Ovary (tissue), 9 donors: ENCODE data around the gene SPATA2L. TPM values are rescaled to one million over a fixed set of nuclear protein-coding genes. Genes with fewer than 3 reads are reported as not detected.

Source experiments
- DNase-seq, 5 donors: peaks; one replicate each; pipeline ENCODE4 v3.0.0-alpha.2; 2019 to 2020
- H3K27ac ChIP-seq, 2 donors: fragments of 200-600 bp; one replicate each; pipeline versions ENCODE4 v1.5.1 to v1.8.0; 2019 to 2022
- H3K27me3 ChIP-seq: fragments of 200-600 bp; one replicate; pipeline ENCODE4 v1.8.0; 2022
- H3K36me3 ChIP-seq: fragments of 200-600 bp; sonication (generic); one replicate; pipeline ENCODE4 v1.5.1; 2019
- H3K4me1 ChIP-seq: one replicate; pipeline ENCODE4 v1.8.1; 2013; ENCODE audit warnings: mild to moderate bottlenecking, moderate library complexity; ENCODE audit not compliant: insufficient read depth
- H3K4me3 ChIP-seq: fragments of 200-600 bp; sonication (generic); one replicate; pipeline ENCODE4 v1.5.1; 2017
- H3K9me3 ChIP-seq, 2 donors: fragments of 200-600 bp in 1 of 2; sonication (generic) in 1 of 2; one replicate each; pipeline versions ENCODE4 v1.5.1 to v1.8.1; 2013 to 2019; ENCODE audit warnings: mild to moderate bottlenecking in 1 of 2, moderate library complexity in 1 of 2
- CTCF ChIP-seq, 3 donors: fragments of 450-650 bp in 2 of 3; fragments of 200-600 bp in 1 of 3; IDR thresholded peaks; one replicate each; pipeline versions ENCODE4 v1.5.1 to v1.8.0; 2016 to 2022; ENCODE audit warnings: antibody characterized with exemption in 3 of 3, mild to moderate bottlenecking in 1 of 3
- EP300 ChIP-seq: sonication (generic); formaldehyde crosslinking; IDR thresholded peaks from one replicate; pipeline ENCODE4 v1.6.1; 2017; ENCODE audit warnings: antibody characterized with exemption
- POLR2A ChIP-seq: fragments of 450-650 bp; IDR thresholded peaks from one replicate; pipeline ENCODE4 v1.6.1; 2017; ENCODE audit warnings: antibody characterized with exemption, mild to moderate bottlenecking, moderate library complexity
- WGBS, 3 donors: extraction: QIAGEN DNeasy Blood & Tissue Kit in 1 of 3; methylation state at CpG; one replicate each; pipeline versions ENCODE4 v1.1.5 to v1.1.7; 2013 to 2017; 5-methylcytosine and 5-hydroxymethylcytosine counted together
- intact Hi-C, 4 donors: fragments of 100-400 bp; cut with DNase I; formaldehyde crosslinking; loops; one replicate each; pipeline versions ENCODE4 v1.11.0 to v1.15.1; 2022 to 2023
- polyA plus RNA-seq, 2 donors: library from polyadenylated mRNA; stranded (reverse); fragments of 200-250 nt in 1 of 2; fragments of 350-450 nt in 1 of 2; fragmentation: Illumina TruSeq in 1 of 2; extraction: RNeasy Lipid Tissue Mini Kit (QIAGEN cat#74804) in 1 of 2; gene quantifications; one replicate each; pipeline ENCODE4 v1.2.3, GENCODE V29; 2013 to 2014
- total RNA-seq, 7 donors: library from RNA; depleted of rRNA in 2 of 7; stranded (reverse); fragments of >200 nt in 2 of 7; fragmentation: NEBNext Ultra II Directional in 3 of 7; extraction: Animal tissue kit (Norgen Biotek cat#: 25700) in 3 of 7; gene quantifications; one replicate each; pipeline versions ENCODE4 v1.1.0 to v1.2.4, GENCODE V29; 2016 to 2023
- donor health status: DM: no; HTN: no; CAD: no; lungs with moderate emphysema.
- donor health status: DM: no; HTN: no; CAD: no.
- donor health status: Bipolar disorder and iron deficiency.
- donor health status: DM: yes; HTN: yes; CAD: no.
- donor health status: DM: no; HTN: no; CAD: no.
- donor health status: DM: yes; HTN: yes; CAD: no.

SPATA2L gene
- total and polyA plus RNA-seq, 9 donors, result 0.42 to 29.8 (median 5.2) TPM

- DNase-seq, result no peak
- intact Hi-C loops, result no loop called here
- no peak for TF ChIP-seq CTCF (IDR thresholded peaks at IDR 0.05)
- TF ChIP-seq EP300, result no peak
- TF ChIP-seq POLR2A, result no peak
- H3K4me3 ChIP-seq, result no peak overlapping the region
- WGBS, 3 donors, result 86 to 90% (median 87%) methylated on average over 8 to 12 of the region's 12 CpGs
- no peak overlapping the region for H3K27ac ChIP-seq
- H3K4me1 ChIP-seq, result no peaks in the 10 kb centered on the region
- H3K27me3 ChIP-seq, result no peaks in the 10 kb centered on the region
- H3K9me3 ChIP-seq, result no peaks in the 10 kb centered on the region
- no peaks in the 10 kb centered on the region for H3K36me3 ChIP-seq
These were observed 54.6 kb downstream of the SPATA2L start for GRCh38 chr16:89646906-89647305.

Other genes starting within 250 kb of the SPATA2L start
- gene ANKRD11, start 211.1 kb downstream of the SPATA2L start, total RNA-seq, result 100 to 1,000 TPM in 5 of 7 donors, 10 to 100 TPM in 2; 56.1 to 188 (median 123) TPM
- 10 to 100 TPM; 52.1 to 68.5 TPM for gene ANKRD11, start 211.1 kb downstream of the SPATA2L start, polyA plus RNA-seq
- gene SPG7, start 193.3 kb downstream of the SPATA2L start, total RNA-seq, result 100 to 1,000 TPM in 3 of 7 donors, 10 to 100 TPM in 4; 73.5 to 145 (median 96.0) TPM
- 10 to 100 TPM; 48.9 to 76.7 TPM for gene SPG7, start 193.3 kb downstream of the SPATA2L start, polyA plus RNA-seq
- over 10,000 TPM in 2 of 7 donors, 1,000 to 10,000 TPM in 5; 4,259 to 21,366 (median 5,883) TPM for gene RPL13, start 141.0 kb downstream of the SPATA2L start, total RNA-seq
- gene RPL13, start 141.0 kb downstream of the SPATA2L start, polyA plus RNA-seq, result over 10,000 TPM in 1 of 2 donors, 1,000 to 10,000 TPM in 1; 1,317 to 14,290 TPM
- gene CPNE7, start 125.9 kb downstream of the SPATA2L start, total RNA-seq, result 1 to 10 TPM in 3 of 7 donors, under 1 TPM in 3, not detected in 1; 0.36 to 4.0 (median 1.2) TPM
- under 1 TPM in 1 of 2 donors, not detected in 1; 0.90 TPM for gene CPNE7, start 125.9 kb downstream of the SPATA2L start, polyA plus RNA-seq
- gene DPEP1, start 88.1 kb downstream of the SPATA2L start, total RNA-seq, result 1 to 10 TPM in 3 of 7 donors, under 1 TPM in 3, not detected in 1; 0.30 to 5.7 (median 1.3) TPM
- gene DPEP1, start 88.1 kb downstream of the SPATA2L start, polyA plus RNA-seq, result 1 to 10 TPM in 1 of 2 donors, under 1 TPM in 1; 0.35 to 3.3 TPM
- gene CHMP1A, start 44.0 kb downstream of the SPATA2L start, total RNA-seq, result 10 to 100 TPM; 36.0 to 76.8 (median 54.2) TPM
- gene CHMP1A, start 44.0 kb downstream of the SPATA2L start, polyA plus RNA-seq, result 10 to 100 TPM; 13.2 to 49.2 TPM
- gene SPATA33, start 43.9 kb downstream of the SPATA2L start, total RNA-seq, result 1 to 10 TPM; 1.5 to 8.2 (median 5.8) TPM
- gene SPATA33, start 43.9 kb downstream of the SPATA2L start, polyA plus RNA-seq, result 1 to 10 TPM; 3.4 to 3.7 TPM
- gene CDK10, start 15.0 kb downstream of the SPATA2L start, total RNA-seq, result 10 to 100 TPM; 22.8 to 62.1 (median 51.9) TPM
- gene CDK10, start 15.0 kb downstream of the SPATA2L start, polyA plus RNA-seq, result 10 to 100 TPM; 16.9 to 54.5 TPM
- gene VPS9D1, start 19.2 kb upstream of the SPATA2L start, total RNA-seq, result 10 to 100 TPM in 4 of 7 donors, 1 to 10 TPM in 3; 4.2 to 15.5 (median 10.0) TPM
- gene VPS9D1, start 19.2 kb upstream of the SPATA2L start, polyA plus RNA-seq, result 1 to 10 TPM in 1 of 2 donors, under 1 TPM in 1; 0.50 to 9.7 TPM
- 10 to 100 TPM; 21.7 to 39.9 (median 28.3) TPM for gene ZNF276, start 19.8 kb upstream of the SPATA2L start, total RNA-seq
- 10 to 100 TPM in 1 of 2 donors, 1 to 10 TPM in 1; 7.1 to 25.2 TPM for gene ZNF276, start 19.8 kb upstream of the SPATA2L start, polyA plus RNA-seq
- 1 to 10 TPM in 6 of 7 donors, under 1 TPM in 1; 0.91 to 7.6 (median 5.1) TPM for gene FANCA, start 114.9 kb upstream of the SPATA2L start, total RNA-seq
- gene FANCA, start 114.9 kb upstream of the SPATA2L start, polyA plus RNA-seq, result 1 to 10 TPM; 2.0 to 2.2 TPM
- 10 to 100 TPM in 1 of 7 donors, 1 to 10 TPM in 5, under 1 TPM in 1; 0.95 to 28.7 (median 6.1) TPM for gene SPIRE2, start 126.8 kb upstream of the SPATA2L start, total RNA-seq
- gene SPIRE2, start 126.8 kb upstream of the SPATA2L start, polyA plus RNA-seq, result 1 to 10 TPM; 2.5 to 2.9 TPM
- gene TCF25, start 171.9 kb upstream of the SPATA2L start, total RNA-seq, result 100 to 1,000 TPM; 132 to 210 (median 185) TPM
- 100 to 1,000 TPM; 122 to 186 TPM for gene TCF25, start 171.9 kb upstream of the SPATA2L start, polyA plus RNA-seq
- 1 to 10 TPM; 3.6 to 8.5 (median 6.2) TPM for gene MC1R, start 217.2 kb upstream of the SPATA2L start, total RNA-seq
- gene MC1R, start 217.2 kb upstream of the SPATA2L start, polyA plus RNA-seq, result 1 to 10 TPM in 1 of 2 donors, under 1 TPM in 1; 0.42 to 4.4 TPM
- 10 to 100 TPM in 1 of 7 donors, 1 to 10 TPM in 5, under 1 TPM in 1; 0.73 to 22.6 (median 2.5) TPM for gene TUBB3, start 221.6 kb upstream of the SPATA2L start, total RNA-seq
- gene TUBB3, start 221.6 kb upstream of the SPATA2L start, polyA plus RNA-seq, result 1 to 10 TPM; 1.4 to 2.7 TPM
- gene DEF8, start 247.1 kb upstream of the SPATA2L start, total RNA-seq, result 10 to 100 TPM; 37.8 to 64.4 (median 53.3) TPM
- gene DEF8, start 247.1 kb upstream of the SPATA2L start, polyA plus RNA-seq, result 10 to 100 TPM; 17.9 to 44.4 TPM